HepG2 (cell line): ENCODE data around the gene MAN1C1. TPM values are rescaled to one million over a fixed set of nuclear protein-coding genes. Genes with fewer than 3 reads are reported as not detected.

Experiments
- AFF4 ChIP-seq: sonication (generic); formaldehyde crosslinking; IDR thresholded peaks from 2 replicates; pipeline ENCODE4 v1.4.0; 2020; ENCODE audit warnings: missing genetic modification reagents
- ARID5B ChIP-seq: IDR thresholded peaks from 2 replicates; pipeline ENCODE4 v1.4.0; 2020; ENCODE audit warnings: mild to moderate bottlenecking, missing genetic modification reagents
- CHCHD3 ChIP-seq: sonication (generic); formaldehyde crosslinking; IDR thresholded peaks from 2 replicates; pipeline ENCODE4 v1.8.0; 2022; ENCODE audit warnings: mild to moderate bottlenecking, missing genetic modification reagents, moderate library complexity
- FOSL1 ChIP-seq: sonication (generic); formaldehyde crosslinking; IDR thresholded peaks from 2 replicates; pipeline ENCODE4 v1.9.0; 2021; ENCODE audit warnings: missing genetic modification reagents, borderline replicate concordance
- FOXC1 ChIP-seq: sonication (generic); formaldehyde crosslinking; IDR thresholded peaks from 2 replicates; pipeline ENCODE4 v1.8.0; 2022; ENCODE audit warnings: mild to moderate bottlenecking, missing genetic modification reagents, borderline replicate concordance
- GFI1 ChIP-seq: sonication (generic); formaldehyde crosslinking; IDR thresholded peaks from 2 replicates; pipeline ENCODE4 v1.5.0; 2020; ENCODE audit warnings: missing genetic modification reagents, mild to moderate bottlenecking, borderline replicate concordance
- KLF9 ChIP-seq: IDR thresholded peaks from 2 replicates; pipeline ENCODE4 v1.6.1; 2016; ENCODE audit warnings: low read depth
- MED13 ChIP-seq: sonication (generic); formaldehyde crosslinking; IDR thresholded peaks from 2 replicates; pipeline ENCODE4 v1.5.0; 2020; ENCODE audit warnings: missing genetic modification reagents
- MIER3 ChIP-seq: IDR thresholded peaks from 2 replicates; pipeline ENCODE4 v1.6.1; 2016; ENCODE audit warnings: missing compliant biosample characterization, borderline replicate concordance
- NFYB ChIP-seq: sonication (generic); formaldehyde crosslinking; IDR thresholded peaks from 2 replicates; pipeline ENCODE4 v1.4.0; 2020; ENCODE audit warnings: missing genetic modification reagents
- SMYD3 ChIP-seq: sonication (generic); formaldehyde crosslinking; IDR thresholded peaks from 2 replicates; pipeline ENCODE4 v1.8.1; 2023; ENCODE audit warnings: mild to moderate bottlenecking, missing genetic modification reagents
- ZFP90 ChIP-seq: sonication (generic); formaldehyde crosslinking; IDR thresholded peaks from 2 replicates; pipeline ENCODE4 v1.8.0; 2022; ENCODE audit warnings: missing genetic modification reagents, mild to moderate bottlenecking, inconsistent platforms, borderline replicate concordance
- ZHX1 ChIP-seq: sonication (generic); formaldehyde crosslinking; IDR thresholded peaks from 2 replicates; pipeline ENCODE4 v1.8.1; 2022; ENCODE audit warnings: low read depth, mild to moderate bottlenecking, missing genetic modification reagents
- ZNF260 ChIP-seq: sonication (generic); formaldehyde crosslinking; IDR thresholded peaks from 2 replicates; pipeline ENCODE4 v1.4.0; 2020; ENCODE audit warnings: missing genetic modification reagents, low read depth, mild to moderate bottlenecking, borderline replicate concordance
- ZNF883 ChIP-seq: sonication (generic); formaldehyde crosslinking; IDR thresholded peaks from 2 replicates; pipeline ENCODE4 v1.5.1; 2020; ENCODE audit warnings: mild to moderate bottlenecking, missing genetic modification reagents; ENCODE audit errors: not compliant biosample characterization
- polyA plus RNA-seq, 8 experiments: library from polyadenylated mRNA; depleted of rRNA in 3 of 8; stranded (reverse) in 7 of 8; unstranded in 1 of 8; fragments of >200 nt; fragmentation: Illumina TruSeq in 4 of 8; extraction: Trizol in 4 of 8; gene quantifications; 2 replicates each; pipeline versions ENCODE4 v1.2.1 to v1.2.3, GENCODE V29; 2011 to 2016; ENCODE audit warnings: low read depth in 4 of 8, missing spikeins in 1 of 8, mixed read lengths in 1 of 8; ENCODE audit not compliant: insufficient read depth in 1 of 8
- total RNA-seq, 5 experiments: library from RNA; depleted of rRNA; stranded (reverse); fragments of >200 nt; fragmentation: Illumina TruSeq; extraction: Trizol; gene quantifications; 2 replicates each; pipeline ENCODE4 v1.2.3, GENCODE V29; 2016; ENCODE audit warnings: low read depth in 1 of 5
- TF ChIP-seq, protein P1 (sequence below): sonication (generic); formaldehyde crosslinking; IDR thresholded peaks from 2 replicates; pipeline ENCODE4 v1.8.1; 2022; ENCODE audit warnings: mild to moderate bottlenecking, missing genetic modification reagents

Gene MAN1C1
- total and polyA plus RNA-seq, 2 of the 13 experiments (the other 11 are each of a cell fraction or from before 2014, with no cell fraction given): 0.18 to 0.49 TPM

- no peak for TF ChIP-seq CHCHD3 (CRISPR knock-in tag)
- TF ChIP-seq GFI1 (CRISPR knock-in tag): no peak
- TF ChIP-seq AFF4 (CRISPR knock-in tag): no peak
- no peak for TF ChIP-seq MED13 (CRISPR knock-in tag)
- TF ChIP-seq SMYD3 (CRISPR knock-in tag): no peak
- no peak for TF ChIP-seq NFYB (CRISPR knock-in tag)
- TF ChIP-seq MIER3 (CRISPR knock-in tag): no peak
- peak; percentile 82 for TF ChIP-seq ZNF883 (CRISPR knock-in tag)
- TF ChIP-seq KLF9 (CRISPR knock-in tag): no peak
- no peak for TF ChIP-seq ZHX1 (CRISPR knock-in tag)
- no peak for TF ChIP-seq ZNF260 (CRISPR knock-in tag)
- no peak for TF ChIP-seq FOSL1 (CRISPR knock-in tag)
- TF ChIP-seq FOXC1 (CRISPR knock-in tag): no peak
- TF ChIP-seq, protein P1, sequence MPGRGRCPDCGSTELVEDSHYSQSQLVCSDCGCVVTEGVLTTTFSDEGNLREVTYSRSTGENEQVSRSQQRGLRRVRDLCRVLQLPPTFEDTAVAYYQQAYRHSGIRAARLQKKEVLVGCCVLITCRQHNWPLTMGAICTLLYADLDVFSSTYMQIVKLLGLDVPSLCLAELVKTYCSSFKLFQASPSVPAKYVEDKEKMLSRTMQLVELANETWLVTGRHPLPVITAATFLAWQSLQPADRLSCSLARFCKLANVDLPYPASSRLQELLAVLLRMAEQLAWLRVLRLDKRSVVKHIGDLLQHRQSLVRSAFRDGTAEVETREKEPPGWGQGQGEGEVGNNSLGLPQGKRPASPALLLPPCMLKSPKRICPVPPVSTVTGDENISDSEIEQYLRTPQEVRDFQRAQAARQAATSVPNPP (CRISPR knock-in tag): no peak
- TF ChIP-seq ZFP90 (CRISPR knock-in tag): no peak
- no peak for TF ChIP-seq ARID5B (CRISPR knock-in tag)
These were observed 194.0 kb downstream of the MAN1C1 start (continued) for GRCh38 chr1:25810341-25811299.
